IMR-90 (cell line): ENCODE results near the gene SLC7A6. TPM values are rescaled to one million over a fixed set of nuclear protein-coding genes. Genes with fewer than 3 reads are reported as not detected.
A peak's percentile ranks its signal among the peaks of the same experiment; 100 is the strongest.

ENCODE experiments used
- ATAC-seq: fragments of 200-7000 bp; cut with Tn5 transposase; 2 replicates; pipeline ENCODE4 v1.9.1; 2020; ENCODE audit warnings: low read depth, mild to moderate bottlenecking, moderate library complexity
- BruUV-seq: library from RNA; stranded (reverse); fragments of 400-500 nt; replicated peaks from 2 replicates; lab custom pipeline; 2021; lab: Mats Ljungman, UMichigan
- CTCF ChIA-PET: fragments of 300-600 bp; formaldehyde crosslinking; extraction: SDS; loops from one replicate; lab custom pipeline; 2021; ENCODE audit warnings: antibody characterized with exemption; lab: Yijun Ruan, JAX
- POLR2A ChIA-PET: fragments of 300-600 bp; sonication (Branson Sonifier 250); formaldehyde crosslinking; loops from one replicate; lab custom pipeline; 2022; ENCODE audit warnings: antibody characterized with exemption; ENCODE audit not compliant: unreplicated experiment; lab: Charles Lee
- DNase-seq: peaks from one replicate; pipeline ENCODE4 v3.0.0; 2013
- H2AFZ ChIP-seq: replicated peaks from 2 replicates; pipeline ENCODE3; 2013; ENCODE audit warnings: low read length, mild to moderate bottlenecking; ENCODE audit not compliant: poor library complexity
- H2AK5ac ChIP-seq: 2 replicates; pipeline ENCODE4 v1.6.1; 2013; ENCODE audit warnings: low read depth, low read length, inconsistent platforms
- H2AK9ac ChIP-seq: replicated peaks from 2 replicates; pipeline ENCODE3; 2013; ENCODE audit warnings: mild to moderate bottlenecking, low read depth, low read length, moderate library complexity; ENCODE audit not compliant: poor library complexity
- H2BK120ac ChIP-seq: 2 replicates; pipeline ENCODE4 v1.6.1; 2013; ENCODE audit warnings: low read depth, low read length, inconsistent platforms
- H2BK15ac ChIP-seq: 3 replicates; pipeline ENCODE4 v1.6.1; 2013; ENCODE audit warnings: low read depth, low read length, inconsistent platforms
- H2BK20ac ChIP-seq: 2 replicates; pipeline ENCODE4 v1.6.1; 2013; ENCODE audit warnings: low read depth, mild to moderate bottlenecking, inconsistent platforms, low read length, moderate library complexity
- H2BK5ac ChIP-seq: 2 replicates; pipeline ENCODE4 v1.6.1; 2013; ENCODE audit warnings: mild to moderate bottlenecking, low read depth, low read length, inconsistent platforms; ENCODE audit not compliant: poor library complexity, severe bottlenecking
- H3K14ac ChIP-seq: replicated peaks from 2 replicates; pipeline ENCODE4 v1.6.1; 2013; ENCODE audit warnings: low read depth, low read length, inconsistent platforms
- H3K18ac ChIP-seq: 2 replicates; pipeline ENCODE4 v1.6.1; 2013; ENCODE audit warnings: low read depth, low read length, control low read depth
- H3K23ac ChIP-seq: 2 replicates; pipeline ENCODE4 v1.6.1; 2013; ENCODE audit warnings: low read depth, low read length, inconsistent platforms
- H3K27ac ChIP-seq: 2 replicates; pipeline ENCODE4 v1.5.1; 2013; ENCODE audit warnings: mild to moderate bottlenecking, control low read depth, low read length; ENCODE audit not compliant: insufficient read depth
- H3K27me3 ChIP-seq: 2 replicates; pipeline ENCODE4 v1.6.1; 2013; ENCODE audit warnings: low read length; ENCODE audit not compliant: control insufficient read depth, insufficient read depth
- H3K36me3 ChIP-seq: 2 replicates; pipeline ENCODE4 v1.6.1; 2013; ENCODE audit warnings: low read length, mixed read lengths; ENCODE audit not compliant: control insufficient read depth, insufficient read depth
- H3K4ac ChIP-seq: 2 replicates; pipeline ENCODE4 v1.6.1; 2013; ENCODE audit warnings: low read depth, low read length, inconsistent platforms
- H3K4me1 ChIP-seq: 2 replicates; pipeline ENCODE4 v1.6.1; 2013; ENCODE audit warnings: low read length, mixed read lengths; ENCODE audit not compliant: control insufficient read depth, insufficient read depth
- H3K4me2 ChIP-seq: 2 replicates; pipeline ENCODE4 v1.6.1; 2013; ENCODE audit warnings: low read depth, mild to moderate bottlenecking, control low read depth, low read length, moderate library complexity
- H3K4me3 ChIP-seq: 2 replicates; pipeline ENCODE4 v1.5.1; 2013; ENCODE audit warnings: low read depth, mild to moderate bottlenecking, control low read depth, low read length, moderate library complexity; ENCODE audit not compliant: insufficient read depth
- H3K56ac ChIP-seq: 2 replicates; pipeline ENCODE4 v1.6.1; 2013; ENCODE audit warnings: low read length, inconsistent platforms; ENCODE audit not compliant: insufficient read depth; ENCODE audit errors: extremely low read depth
- H3K79me1 ChIP-seq, 2 experiments: 2 replicates each; pipeline ENCODE4 v1.6.1; 2013; ENCODE audit warnings: low read length in 2 of 2, inconsistent platforms in 1 of 2, low read depth in 1 of 2
- H3K9ac ChIP-seq: 2 replicates; pipeline ENCODE4 v1.6.1; 2013; ENCODE audit warnings: low read depth, low read length, control low read depth
- H3K9me1 ChIP-seq: 2 replicates; pipeline ENCODE4 v1.6.1; 2013; ENCODE audit warnings: low read length, inconsistent platforms; ENCODE audit not compliant: insufficient read depth
- H3K9me3 ChIP-seq: 2 replicates; pipeline ENCODE4 v1.6.1; 2013; ENCODE audit warnings: low read length; ENCODE audit not compliant: control insufficient read depth, insufficient read depth
- H4K20me1 ChIP-seq: 2 replicates; pipeline ENCODE4 v1.6.1; 2013; ENCODE audit warnings: low read length, inconsistent platforms; ENCODE audit not compliant: insufficient read depth
- H4K5ac ChIP-seq: 2 replicates; pipeline ENCODE4 v1.6.1; 2013; ENCODE audit warnings: mild to moderate bottlenecking, low read depth, low read length, control low read depth
- H4K8ac ChIP-seq, 2 experiments: 2 replicates each; pipeline ENCODE4 v1.6.1; 2013; ENCODE audit warnings: low read depth in 2 of 2, low read length in 2 of 2, control low read depth in 1 of 2, inconsistent platforms in 1 of 2
- H4K91ac ChIP-seq: 2 replicates; pipeline ENCODE4 v1.6.1; 2013; ENCODE audit warnings: low read depth, low read length, inconsistent platforms; ENCODE audit not compliant: insufficient read depth
- CEBPB ChIP-seq: IDR thresholded peaks from 2 replicates; pipeline ENCODE4 v1.6.1; 2012; ENCODE audit warnings: low read depth, low read length, improper control_type of control experiment
- MAFK ChIP-seq: IDR thresholded peaks from 2 replicates; pipeline ENCODE4 v1.6.1; 2012; ENCODE audit warnings: low read depth, low read length, improper control_type of control experiment
- WGBS, 2 experiments: methylation state at CpG; one replicate each; pipeline versions ENCODE4 v1.1.5 to v1.1.7; 2013; ENCODE audit warnings: missing lambda C conversion rate in 2 of 2; ENCODE audit not compliant: insufficient read length in 1 of 2; ENCODE audit errors: extremely low coverage in 2 of 2; 5-methylcytosine and 5-hydroxymethylcytosine counted together
- dilution Hi-C: fragments of 300-500 bp; cut with HindIII; formaldehyde crosslinking; loops from one replicate; pipeline ENCODE4 v1.14.3; 2018; ENCODE audit warnings: low sequenced_read_pairs; ENCODE audit not compliant: unreplicated experiment
- in situ Hi-C: fragments of 300-500 bp; cut with MboI; formaldehyde crosslinking; loops from 3 replicates; pipeline ENCODE4 v1.14.3; 2019; ENCODE audit warnings: low sequenced_read_pairs, inconsistent platforms, mixed read lengths
- intact Hi-C: fragments of 100-400 bp; cut with micrococcal nuclease; formaldehyde crosslinking; loops from 2 replicates; pipeline ENCODE4 v1.10.0; 2022
- polyA plus RNA-seq, 3 experiments: library from polyadenylated mRNA; depleted of rRNA; stranded (reverse); fragments of >200 nt; gene quantifications; 2 replicates each; pipeline ENCODE4 v1.2.3, GENCODE V29; 2012; ENCODE audit warnings: low replicate concordance in 1 of 3
- total RNA-seq: library from RNA; depleted of rRNA; stranded (reverse); fragments of >200 nt; gene quantifications from 2 replicates; pipeline ENCODE4 v1.2.3, GENCODE V29; 2012

Gene SLC7A6
- total and polyA plus RNA-seq, 2 of the 4 experiments (the other 2 are of a cell fraction), result 29.4 to 36.1 TPM

DNA sequence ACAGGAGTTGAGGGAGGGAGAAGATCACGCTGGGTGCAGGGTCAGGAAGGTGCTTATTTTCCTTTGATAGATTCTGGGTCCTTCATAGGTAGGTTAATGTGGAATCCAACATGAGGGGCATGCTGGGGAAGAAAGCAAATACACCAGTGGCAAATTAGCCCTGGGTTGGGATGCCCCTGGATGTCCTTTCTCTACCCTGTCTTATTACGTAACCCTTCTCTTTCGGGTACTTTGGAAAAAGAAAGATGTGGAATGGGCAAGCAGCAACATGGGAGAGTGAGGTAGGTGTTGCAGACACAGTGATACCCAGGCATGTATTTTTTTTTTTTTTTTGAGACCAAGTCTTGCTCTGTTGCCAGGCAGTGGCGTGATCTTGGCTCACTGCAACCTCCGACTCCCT lies 9.1 kb downstream of the SLC7A6 start:
- peaks cover 17% of the 10 kb centered on the region; the same call in 1 of the 2 replicates for H3K9me1 ChIP-seq
- BruUV-seq, result no TSS peak
- H2BK5ac ChIP-seq, result no peak overlapping the region
- in situ Hi-C loops (no loop called here), dilution Hi-C loops (no loop called here), intact Hi-C loops (no loop called here)
- H4K20me1 ChIP-seq, result peaks cover 67% of the 10 kb centered on the region
- H3K4me1 ChIP-seq, result peaks cover 2% of the 10 kb centered on the region; the same call in 1 of the 2 replicates
- H3K14ac ChIP-seq, result no peak overlapping the region
- no peaks in the 10 kb centered on the region for H3K9me3 ChIP-seq
- H3K27ac ChIP-seq, result no peak overlapping the region
- H4K8ac ChIP-seq, result no peak overlapping the region
- H2AFZ ChIP-seq, result no peak overlapping the region
- H3K18ac ChIP-seq, result no peak overlapping the region
- WGBS, 2 experiments, result no CpG with 5 or more reads among the region's 5 CpGs
- no peak overlapping the region for H4K91ac ChIP-seq
- POLR2A ChIA-PET, result no interaction called here
- no peak overlapping the region for H2AK9ac ChIP-seq
- H3K4ac ChIP-seq, result no peak overlapping the region
- H3K4me3 ChIP-seq, result no peak overlapping the region
- H4K5ac ChIP-seq, result no peak overlapping the region
- H3K23ac ChIP-seq, result no peak overlapping the region
- H2BK20ac ChIP-seq, result no peak overlapping the region
- H2BK15ac ChIP-seq, result no peak overlapping the region
- no peak overlapping the region for H2BK120ac ChIP-seq
- no peaks in the 10 kb centered on the region for H3K27me3 ChIP-seq
- CTCF ChIA-PET, result no interaction called here
- no peak overlapping the region for H2AK5ac ChIP-seq
- no peak overlapping the region for H3K56ac ChIP-seq
- H3K36me3 ChIP-seq, result peaks cover 32% of the 10 kb centered on the region
- TF ChIP-seq MAFK, result no peak
- TF ChIP-seq CEBPB, result peak; percentile 67
- DNase-seq, result no peak
- H3K4me2 ChIP-seq, result no peak overlapping the region
- H3K79me1 ChIP-seq, result peaks cover 24 to 73% of the 10 kb centered on the region in 2 experiments; a peak in 3 of 4 replicates
- no peak for ATAC-seq
- no peak overlapping the region for H3K9ac ChIP-seq
